ENCODE measurements around the gene PEPD. TPM values are rescaled to one million over a fixed set of nuclear protein-coding genes. Genes with fewer than 3 reads are reported as not detected.

PEPD gene
- total RNA-seq, 4 donors from 2014 or later, result 116 to 1,166 (median 748) TPM

DNA sequence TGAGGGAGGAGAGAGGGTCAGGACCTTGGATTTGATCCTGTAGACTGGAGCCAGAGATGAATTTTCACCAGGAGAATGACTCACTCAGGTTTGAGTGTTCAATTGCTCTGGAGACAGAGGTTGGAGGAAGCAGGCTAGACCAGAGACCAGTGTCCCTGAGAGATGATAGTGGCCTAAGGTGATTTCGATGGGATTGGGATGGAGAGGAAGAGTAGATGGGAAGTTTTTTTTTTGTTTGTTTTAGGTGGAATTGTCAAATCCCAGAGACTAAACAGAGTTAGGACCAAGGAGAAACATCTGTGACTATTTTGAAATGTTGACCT, 145.8 kb downstream of the PEPD start:
- TF ChIP-seq POLR2A (IDR thresholded peaks at IDR 0.05), result peak in 1 of 2 donors; percentile 57
- TF ChIP-seq, protein P1, sequence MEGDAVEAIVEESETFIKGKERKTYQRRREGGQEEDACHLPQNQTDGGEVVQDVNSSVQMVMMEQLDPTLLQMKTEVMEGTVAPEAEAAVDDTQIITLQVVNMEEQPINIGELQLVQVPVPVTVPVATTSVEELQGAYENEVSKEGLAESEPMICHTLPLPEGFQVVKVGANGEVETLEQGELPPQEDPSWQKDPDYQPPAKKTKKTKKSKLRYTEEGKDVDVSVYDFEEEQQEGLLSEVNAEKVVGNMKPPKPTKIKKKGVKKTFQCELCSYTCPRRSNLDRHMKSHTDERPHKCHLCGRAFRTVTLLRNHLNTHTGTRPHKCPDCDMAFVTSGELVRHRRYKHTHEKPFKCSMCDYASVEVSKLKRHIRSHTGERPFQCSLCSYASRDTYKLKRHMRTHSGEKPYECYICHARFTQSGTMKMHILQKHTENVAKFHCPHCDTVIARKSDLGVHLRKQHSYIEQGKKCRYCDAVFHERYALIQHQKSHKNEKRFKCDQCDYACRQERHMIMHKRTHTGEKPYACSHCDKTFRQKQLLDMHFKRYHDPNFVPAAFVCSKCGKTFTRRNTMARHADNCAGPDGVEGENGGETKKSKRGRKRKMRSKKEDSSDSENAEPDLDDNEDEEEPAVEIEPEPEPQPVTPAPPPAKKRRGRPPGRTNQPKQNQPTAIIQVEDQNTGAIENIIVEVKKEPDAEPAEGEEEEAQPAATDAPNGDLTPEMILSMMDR (IDR thresholded peaks at IDR 0.05), result no peak
- DNase-seq, result peak in 1 of 3 donors; percentile 62

DNA sequence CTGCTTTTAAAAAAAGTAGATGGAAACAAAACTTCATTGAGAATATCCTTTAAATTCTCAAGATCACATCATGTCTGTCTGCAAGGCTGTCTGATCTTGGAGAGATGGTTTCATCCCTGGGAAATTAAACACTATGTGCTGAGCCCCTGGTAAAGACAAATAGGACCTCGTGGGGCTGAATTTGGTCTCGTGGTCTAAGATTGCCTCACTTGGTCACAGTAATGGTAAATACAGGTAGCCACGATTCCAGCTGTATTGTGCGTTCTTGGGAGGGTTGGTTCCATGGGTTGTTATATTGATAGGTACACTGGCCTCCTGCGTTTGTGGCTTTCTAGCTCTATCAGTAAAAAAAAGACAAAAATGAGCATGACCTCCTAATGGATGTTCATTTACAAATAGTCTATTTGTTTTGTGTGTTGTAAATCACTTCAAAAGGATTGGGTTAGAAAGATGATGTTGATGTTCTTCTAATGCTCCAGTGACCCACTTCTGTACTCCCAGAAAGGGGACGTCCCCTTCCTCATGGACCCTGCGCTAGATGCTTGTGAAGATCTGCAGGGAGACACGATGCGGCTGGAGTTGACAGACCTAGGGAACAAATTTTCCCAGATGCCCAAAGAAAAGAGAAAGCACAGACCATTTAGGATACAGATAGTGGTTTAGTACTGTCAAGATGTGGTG, 146.3 kb downstream of the PEPD start:
- Histone ChIP-seq H3K36me3 (peaks cover 0 to 12% (median 0%) of the 10 kb centered on the region in 3 donors), H3K27ac (peak overlapping the region in 3 of 4 donors; percentile 98 to 99 (median 99)), H3K4me3 (peak overlapping the region in 2 of 4 donors; percentile 84 to 94), H3K27me3 (no peaks in the 10 kb centered on the region), H3K4me1 (peaks cover 0 to 58% (median 4%) of the 10 kb centered on the region in 4 donors), H3K9me3 (no peaks in the 10 kb centered on the region)
- DNase-seq, result peak in 1 of 3 donors; percentile 31
- TF ChIP-seq, protein P1 (IDR thresholded peaks at IDR 0.05), result no peak
- no peak for TF ChIP-seq POLR2A (IDR thresholded peaks at IDR 0.05)

More for the DNA sequence above, 145.8 kb downstream of the PEPD start:
- H3K4me1 ChIP-seq, result peaks cover 0 to 58% (median 4%) of the 10 kb centered on the region in 4 donors
- H3K4me3 ChIP-seq, result peak overlapping the region in 2 of 4 donors; percentile 84 to 94
- H3K36me3 ChIP-seq, result peaks cover 0 to 12% (median 0%) of the 10 kb centered on the region in 3 donors
- H3K27ac ChIP-seq, result peak overlapping the region in 3 of 4 donors; percentile 98 to 99 (median 99)
- no peaks in the 10 kb centered on the region for H3K27me3 ChIP-seq
- H3K9me3 ChIP-seq, result no peaks in the 10 kb centered on the region

DNA sequence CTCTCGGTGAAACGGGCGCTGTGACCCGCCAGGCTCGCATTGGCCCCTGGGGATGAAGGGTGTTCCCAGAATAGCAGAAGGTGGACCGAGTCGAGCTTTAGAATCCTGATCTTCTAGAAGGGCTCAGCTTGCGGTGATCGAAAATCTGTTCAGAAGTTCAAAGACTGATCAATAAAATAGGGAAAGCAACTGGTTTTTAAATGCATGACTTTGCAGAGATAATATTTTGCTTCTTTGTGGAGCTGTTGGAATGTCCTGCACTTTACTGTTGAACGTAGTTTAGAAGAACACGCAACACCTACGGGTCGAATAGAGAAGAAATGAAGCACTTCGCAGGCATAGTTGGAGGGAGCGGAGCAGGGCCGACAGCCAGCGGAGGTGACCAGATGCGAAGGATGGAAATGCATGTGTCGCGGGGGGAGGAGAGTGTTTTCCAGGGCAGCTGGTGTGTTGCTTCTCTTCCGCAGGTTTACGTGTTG, 147.3 kb downstream of the PEPD start:
- Histone ChIP-seq H3K4me1 (peaks cover 0 to 52% (median 4%) of the 10 kb centered on the region in 4 donors), H3K9me3 (no peaks in the 10 kb centered on the region), H3K27ac (peak overlapping the region; percentile 95 to 99 (median 98)), H3K4me3 (peak overlapping the region; percentile 84 to 96 (median 92)), H3K27me3 (no peaks in the 10 kb centered on the region), H3K36me3 (peaks cover 0 to 5% (median 0%) of the 10 kb centered on the region in 3 donors)
- TF ChIP-seq POLR2A (IDR thresholded peaks at IDR 0.05), result no peak
- TF ChIP-seq, protein P1 (IDR thresholded peaks at IDR 0.05), result no peak
- DNase-seq, result peak in 2 of 3 donors; percentile 54 to 70

DNA sequence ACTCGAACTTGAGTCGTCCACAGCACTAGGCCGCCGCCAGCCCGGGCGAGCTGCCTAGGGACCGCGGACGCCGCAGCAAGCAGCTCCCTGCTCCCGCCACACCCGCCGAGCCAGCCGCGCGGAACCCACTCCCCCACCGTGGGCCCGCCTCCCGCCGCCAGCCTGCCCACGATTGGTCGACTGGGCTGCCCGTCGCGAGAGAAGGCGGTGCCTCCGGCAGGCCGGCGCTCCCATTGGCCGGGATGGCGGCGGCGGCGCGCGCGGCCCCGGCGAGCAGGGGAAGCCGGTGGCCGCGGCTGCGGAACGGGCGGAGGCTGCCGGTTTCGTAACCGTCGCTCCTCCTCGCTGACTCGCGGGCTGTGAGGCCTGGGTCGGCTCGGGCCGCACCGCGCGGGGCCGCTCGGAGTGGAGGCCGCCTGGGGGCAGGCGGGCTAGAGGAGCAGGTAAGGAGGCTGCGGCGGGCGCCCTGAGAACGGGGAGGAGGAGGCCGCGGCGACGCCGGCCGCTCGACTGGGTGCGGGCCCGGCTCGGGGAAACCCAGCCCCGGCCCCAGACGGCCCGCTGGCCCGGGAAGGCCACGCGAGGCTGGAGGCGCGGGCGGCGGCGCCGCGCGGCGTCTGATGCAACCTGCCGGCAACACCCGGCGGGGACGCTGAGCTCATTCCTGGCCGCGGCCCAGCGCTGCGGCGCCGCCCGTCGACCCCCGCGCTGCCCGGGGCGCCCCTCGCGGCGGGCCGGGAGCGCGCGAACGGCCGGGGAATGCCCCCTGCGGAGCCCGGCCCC, 147.9 kb downstream of the PEPD start, which contains the start of gene CEBPG:
CEBPG (plus strand) TSS at position 257 of the 783 bp plus-strand sequence. CDS start 5,531 bp downstream, outside the sequence.
- H3K27ac ChIP-seq, result peak within 1 kb of the TSS; percentile 95 to 99 (median 98)
- peaks cover 0 to 47% (median 4%) of the 10 kb centered on the region in 4 donors for H3K4me1 ChIP-seq
- peak within 1 kb of the TSS; percentile 84 to 96 (median 92) for H3K4me3 ChIP-seq
- peak; percentile 81 to 88 for TF ChIP-seq POLR2A (IDR thresholded peaks at IDR 0.05)
- TF ChIP-seq, protein P1 (IDR thresholded peaks at IDR 0.05), result peak in 3 of 6 experiments; percentile 23 to 44 (median 42)
- peak; percentile 90 to 98 (median 96) for DNase-seq
- no peaks in the 10 kb centered on the region for H3K27me3 ChIP-seq
- no peaks in the 10 kb centered on the region for H3K9me3 ChIP-seq
- no peaks in the 10 kb centered on the region for H3K36me3 ChIP-seq

DNA sequence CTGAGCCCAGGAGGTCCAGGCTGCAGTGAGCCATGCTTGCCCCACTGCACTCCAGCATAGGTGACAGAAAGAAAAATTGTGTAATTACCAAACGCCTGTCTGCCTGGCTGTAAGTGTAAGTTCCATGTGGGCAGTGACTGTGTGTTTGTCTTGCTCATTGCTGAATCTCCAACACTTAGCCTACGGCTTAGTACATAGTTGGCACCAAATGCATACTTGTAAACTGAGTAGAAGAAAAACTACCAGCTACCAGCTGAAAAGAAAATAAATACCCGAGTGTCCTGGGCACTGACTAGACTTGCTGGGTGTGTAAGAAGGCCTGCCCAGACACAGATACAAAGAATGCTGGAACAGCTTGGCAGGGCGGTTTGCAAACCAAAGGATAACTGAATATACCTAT, 150.8 kb downstream of the PEPD start:
- Histone ChIP-seq H3K4me1 (peaks cover 0 to 20% (median 2%) of the 10 kb centered on the region in 4 donors), H3K27me3 (no peaks in the 10 kb centered on the region), H3K4me3 (no peak overlapping the region), H3K9me3 (no peaks in the 10 kb centered on the region), H3K27ac (no peak overlapping the region), H3K36me3 (no peaks in the 10 kb centered on the region)
- no peak for TF ChIP-seq POLR2A (IDR thresholded peaks at IDR 0.05)
- TF ChIP-seq, protein P1 (IDR thresholded peaks at IDR 0.05), result no peak
- no peak for DNase-seq

Measured in Peyer's patch (tissue), 4 donors.